HG03457 (cell line): ENCODE measurements around the gene CD302.
A peak's percentile ranks its signal among the peaks of the same experiment; 100 is the strongest.
"Not testable (repeated sequence)": the region's sequence is repeated elsewhere in the genome, so short reads cannot be mapped to it uniquely, and the experiment has no call there.

Experiments
- ATAC-seq: cut with Tn5 transposase; IDR thresholded peaks from one replicate; pipeline ENCODE4 v1.9.1; 2021; ENCODE audit warnings: moderate number of reproducible peaks; ENCODE audit not compliant: unreplicated experiment

Gene CD302

GRCh38 chr2:159797543-159798375 is at the start of gene CD302:
CD302 (minus strand) TSS chr2:159798208; CDS start chr2:159798198, 10 bp downstream.
- ATAC-seq = peak; percentile 53

- no peak for ATAC-seq
Measured at GRCh38 chr2:159846564-159846963, 48.6 kb upstream of the CD302 start.

- ATAC-seq = no peak
Measured at GRCh38 chr2:159840616-159841015, 42.6 kb upstream of the CD302 start.

GRCh38 chr2:159832858-159833257 is 34.9 kb upstream of the CD302 start:
- no peak for ATAC-seq

- ATAC-seq = no peak
Measured at GRCh38 chr2:159832026-159832425, 34.0 kb upstream of the CD302 start.

GRCh38 chr2:159829376-159829775 is 31.4 kb upstream of the CD302 start:
- no peak for ATAC-seq

- no peak for ATAC-seq
Measured at GRCh38 chr2:159828738-159829137, 30.7 kb upstream of the CD302 start.

GRCh38 chr2:159822478-159822833 is 24.4 kb upstream of the CD302 start:
- ATAC-seq = not testable (repeated sequence)

- ATAC-seq = not testable (repeated sequence)
Measured at GRCh38 chr2:159821775-159822477, 23.9 kb upstream of the CD302 start.

- ATAC-seq = no peak
Measured at GRCh38 chr2:159818940-159819339, 20.9 kb upstream of the CD302 start.

GRCh38 chr2:159817283-159817682 is 19.3 kb upstream of the CD302 start:
- no peak for ATAC-seq

- no peak for ATAC-seq
Measured at GRCh38 chr2:159811232-159811631, 13.2 kb upstream of the CD302 start.

GRCh38 chr2:159808032-159808425 is 10.0 kb upstream of the CD302 start:
- no peak for ATAC-seq

- no peak for ATAC-seq
Measured at GRCh38 chr2:159807183-159808031, 9.4 kb upstream of the CD302 start.

- ATAC-seq = no peak
Measured at GRCh38 chr2:159804941-159805340, 6.9 kb upstream of the CD302 start.

GRCh38 chr2:159803235-159803962 is 5.4 kb upstream of the CD302 start:
- ATAC-seq = no peak

- no peak for ATAC-seq
Measured at GRCh38 chr2:159802673-159803072, 4.7 kb upstream of the CD302 start.

- ATAC-seq = no peak
Measured at GRCh38 chr2:159799833-159800232, 1.8 kb upstream of the CD302 start.

GRCh38 chr2:159798376-159798725 is 343 bp upstream of the CD302 start:
- ATAC-seq = no peak

GRCh38 chr2:159797225-159797542 is 824 bp downstream of the CD302 start:
- no peak for ATAC-seq
